GM23338 (cell line): ENCODE data around the gene GRIK4. TPM values are rescaled to one million over a fixed set of nuclear protein-coding genes. Genes with fewer than 3 reads are reported as not detected.

Experiments used
- ATAC-seq: fragments of 200-7000 bp; cut with Tn5 transposase; 3 replicates; pipeline ENCODE4 v1.9.1; 2020
- DNase-seq: peaks from one replicate; pipeline ENCODE4 v3.0.0-alpha.2; 2015; ENCODE audit warnings: low spot score
- H2AFZ ChIP-seq: fragments of 200-600 bp; sonication (generic); 2 replicates; pipeline ENCODE4 v1.8.0; 2016; ENCODE audit warnings: antibody characterized with exemption, mild to moderate bottlenecking, moderate library complexity
- H3F3A ChIP-seq: fragments of 200-600 bp; sonication (generic); replicated peaks from 2 replicates; pipeline ENCODE4 v1.8.0; 2017; ENCODE audit warnings: antibody characterized with exemption, mixed run types, low read depth
- H3K27ac ChIP-seq: fragments of 200-600 bp; sonication (generic); 2 replicates; pipeline ENCODE4 v1.6.1; 2016; ENCODE audit warnings: low read depth
- H3K27me3 ChIP-seq: fragments of 200-600 bp; sonication (generic); 2 replicates; pipeline ENCODE4 v1.8.0; 2016; ENCODE audit warnings: mild to moderate bottlenecking, mixed run types, moderate library complexity; ENCODE audit not compliant: insufficient read depth
- H3K36me3 ChIP-seq: fragments of 200-600 bp; sonication (generic); 2 replicates; pipeline ENCODE4 v1.8.0; 2016; ENCODE audit warnings: mild to moderate bottlenecking; ENCODE audit not compliant: insufficient read depth
- H3K4me1 ChIP-seq: fragments of 200-600 bp; sonication (generic); 2 replicates; pipeline ENCODE4 v1.8.0; 2016; ENCODE audit warnings: mild to moderate bottlenecking, moderate library complexity; ENCODE audit not compliant: insufficient read depth
- H3K4me2 ChIP-seq: fragments of 200-600 bp; sonication (generic); 2 replicates; pipeline ENCODE4 v1.7.1; 2017; ENCODE audit warnings: mixed run types
- H3K4me3 ChIP-seq: fragments of 200-600 bp; sonication (generic); 2 replicates; pipeline ENCODE4 v1.6.1; 2016; ENCODE audit warnings: mixed run types
- H3K79me2 ChIP-seq: fragments of 200-600 bp; sonication (generic); replicated peaks from 2 replicates; pipeline ENCODE4 v1.8.0; 2017; ENCODE audit warnings: mild to moderate bottlenecking; ENCODE audit not compliant: insufficient read depth
- H3K9me2 ChIP-seq: fragments of 200-600 bp; sonication (generic); 2 replicates; pipeline ENCODE4 v1.8.0; 2017; ENCODE audit not compliant: insufficient read depth
- H4K20me1 ChIP-seq: fragments of 200-600 bp; sonication (generic); replicated peaks from 2 replicates; pipeline ENCODE4 v1.8.0; 2017; ENCODE audit warnings: mild to moderate bottlenecking; ENCODE audit not compliant: insufficient read depth
- H3K27ac Mint-ChIP-seq: 2 replicates; pipeline ENCODE4 v1.8.0; 2020; ENCODE audit warnings: inconsistent platforms, mild to moderate bottlenecking, moderate library complexity, mixed read lengths
- H3K27me3 Mint-ChIP-seq: 3 replicates; pipeline ENCODE4 v1.8.0; 2022; ENCODE audit warnings: low read depth, mild to moderate bottlenecking, moderate library complexity, mixed read lengths, inconsistent platforms; ENCODE audit not compliant: insufficient read depth, poor library complexity
- H3K36me3 Mint-ChIP-seq: 3 replicates; pipeline ENCODE4 v1.8.0; 2021; ENCODE audit warnings: low read depth, mild to moderate bottlenecking, inconsistent platforms, moderate library complexity, mixed read lengths
- H3K4me1 Mint-ChIP-seq: 3 replicates; pipeline ENCODE4 v1.8.0; 2020; ENCODE audit warnings: mild to moderate bottlenecking, inconsistent platforms, mixed read lengths
- H3K4me3 Mint-ChIP-seq: 3 replicates; pipeline ENCODE4 v1.8.0; 2021; ENCODE audit warnings: moderate library complexity, mild to moderate bottlenecking, inconsistent platforms, mixed read lengths
- H3K9me3 Mint-ChIP-seq: 3 replicates; pipeline ENCODE4 v1.8.0; 2020; ENCODE audit warnings: moderate library complexity, mild to moderate bottlenecking, inconsistent platforms, mixed read lengths
- CREB1 ChIP-seq: fragments of 250-450 bp; sonication (Bioruptor Pico); IDR thresholded peaks from 2 replicates; pipeline ENCODE4 v1.5.0; 2020; ENCODE audit warnings: low read depth, mild to moderate bottlenecking, moderate library complexity
- CTCF ChIP-seq, 2 experiments: fragments of 200-600 bp in 1 of 2; sonication (generic) in 1 of 2; conservative IDR thresholded peaks; 2 replicates each; pipeline versions ENCODE4 v1.5.1 to v1.6.1; 2016 to 2017; ENCODE audit warnings: antibody characterized with exemption in 2 of 2, low read depth in 2 of 2, mild to moderate bottlenecking in 2 of 2, moderate library complexity in 1 of 2
- EZH2 ChIP-seq: fragments of 200-600 bp; sonication (generic); IDR thresholded peaks from one replicate; pipeline ENCODE4 v1.8.0; 2017; ENCODE audit warnings: antibody characterized with exemption, mild to moderate bottlenecking, low read depth; ENCODE audit not compliant: unreplicated experiment
- JUNB ChIP-seq: IDR thresholded peaks from one replicate; pipeline ENCODE4 v1.6.1; 2016; ENCODE audit warnings: antibody characterized with exemption; ENCODE audit not compliant: unreplicated experiment
- NANOG ChIP-seq: IDR thresholded peaks from 2 replicates; pipeline ENCODE4 v1.6.1; 2016; ENCODE audit warnings: antibody characterized with exemption, borderline replicate concordance
- REST ChIP-seq: IDR thresholded peaks from one replicate; pipeline ENCODE4 v1.6.1; 2018; ENCODE audit warnings: antibody characterized with exemption; ENCODE audit not compliant: unreplicated experiment
- STAT1 ChIP-seq: IDR thresholded peaks from one replicate; pipeline ENCODE4 v1.6.1; 2016; ENCODE audit warnings: antibody characterized with exemption; ENCODE audit not compliant: unreplicated experiment
- ZNF114 ChIP-seq: fragments of 250-450 bp; sonication (Bioruptor Pico); IDR thresholded peaks from 2 replicates; pipeline ENCODE4 v1.5.0; 2020; ENCODE audit warnings: mild to moderate bottlenecking, moderate library complexity
- ZNF331 ChIP-seq: fragments of 250-450 bp; sonication (Bioruptor Pico); IDR thresholded peaks from 2 replicates; pipeline ENCODE4 v1.5.0; 2020; ENCODE audit warnings: low read depth, mild to moderate bottlenecking, moderate library complexity
- polyA plus RNA-seq: library from polyadenylated mRNA; unstranded; fragments of >200 nt; fragmentation: Nextera tagmentation; extraction: Ambion mirVana; gene quantifications from 2 replicates; pipeline ENCODE4 v1.2.1, GENCODE V29; 2016
- total RNA-seq: library from RNA; depleted of rRNA; stranded (reverse); fragments of >200 nt; shearing (Covaris generic); gene quantifications from 2 replicates; pipeline ENCODE4 v1.2.3, GENCODE V29; 2014
- TF ChIP-seq, protein P1 (sequence below): fragments of 250-450 bp; sonication (Bioruptor Pico); IDR thresholded peaks from 2 replicates; pipeline ENCODE4 v1.5.0; 2020; ENCODE audit warnings: mild to moderate bottlenecking, moderate library complexity
- TF ChIP-seq, protein P2 (sequence below): IDR thresholded peaks from 2 replicates; pipeline ENCODE4 v1.6.1; 2016; ENCODE audit warnings: antibody characterized with exemption

GRIK4 gene
- total and polyA plus RNA-seq, 2 experiments from 2014 or later: 0.63 to 2.2 TPM

DNA sequence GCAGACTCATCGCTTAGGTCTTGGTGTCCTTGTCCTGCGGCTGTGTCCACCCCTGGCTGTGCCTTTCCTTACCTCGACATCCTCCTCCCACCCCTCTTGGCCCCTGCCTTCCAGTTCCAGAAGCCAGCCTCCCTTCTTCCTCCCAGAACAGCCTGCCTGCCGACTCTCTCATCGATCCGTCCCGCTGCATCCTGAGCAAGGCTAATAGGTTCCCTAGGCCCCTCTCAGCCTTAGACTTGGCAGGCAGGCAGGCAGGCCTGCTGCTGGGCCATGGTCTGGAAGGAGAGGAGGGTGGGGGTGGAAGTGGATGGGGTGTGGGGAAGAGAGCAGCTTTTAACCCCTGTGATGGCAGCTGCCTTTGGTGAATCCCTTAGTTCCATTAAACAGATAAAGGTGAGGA is 315.6 kb downstream of the GRIK4 start:
- H3K27ac Mint-ChIP-seq: no peak overlapping the region
- DNase-seq: no peak

More for the DNA sequence above, 315.6 kb downstream of the GRIK4 start:
- H3K27ac ChIP-seq: no peak overlapping the region
- no peaks in the 10 kb centered on the region for H3K9me3 Mint-ChIP-seq
- no peaks in the 10 kb centered on the region for H3F3A ChIP-seq
- TF ChIP-seq, protein P1, sequence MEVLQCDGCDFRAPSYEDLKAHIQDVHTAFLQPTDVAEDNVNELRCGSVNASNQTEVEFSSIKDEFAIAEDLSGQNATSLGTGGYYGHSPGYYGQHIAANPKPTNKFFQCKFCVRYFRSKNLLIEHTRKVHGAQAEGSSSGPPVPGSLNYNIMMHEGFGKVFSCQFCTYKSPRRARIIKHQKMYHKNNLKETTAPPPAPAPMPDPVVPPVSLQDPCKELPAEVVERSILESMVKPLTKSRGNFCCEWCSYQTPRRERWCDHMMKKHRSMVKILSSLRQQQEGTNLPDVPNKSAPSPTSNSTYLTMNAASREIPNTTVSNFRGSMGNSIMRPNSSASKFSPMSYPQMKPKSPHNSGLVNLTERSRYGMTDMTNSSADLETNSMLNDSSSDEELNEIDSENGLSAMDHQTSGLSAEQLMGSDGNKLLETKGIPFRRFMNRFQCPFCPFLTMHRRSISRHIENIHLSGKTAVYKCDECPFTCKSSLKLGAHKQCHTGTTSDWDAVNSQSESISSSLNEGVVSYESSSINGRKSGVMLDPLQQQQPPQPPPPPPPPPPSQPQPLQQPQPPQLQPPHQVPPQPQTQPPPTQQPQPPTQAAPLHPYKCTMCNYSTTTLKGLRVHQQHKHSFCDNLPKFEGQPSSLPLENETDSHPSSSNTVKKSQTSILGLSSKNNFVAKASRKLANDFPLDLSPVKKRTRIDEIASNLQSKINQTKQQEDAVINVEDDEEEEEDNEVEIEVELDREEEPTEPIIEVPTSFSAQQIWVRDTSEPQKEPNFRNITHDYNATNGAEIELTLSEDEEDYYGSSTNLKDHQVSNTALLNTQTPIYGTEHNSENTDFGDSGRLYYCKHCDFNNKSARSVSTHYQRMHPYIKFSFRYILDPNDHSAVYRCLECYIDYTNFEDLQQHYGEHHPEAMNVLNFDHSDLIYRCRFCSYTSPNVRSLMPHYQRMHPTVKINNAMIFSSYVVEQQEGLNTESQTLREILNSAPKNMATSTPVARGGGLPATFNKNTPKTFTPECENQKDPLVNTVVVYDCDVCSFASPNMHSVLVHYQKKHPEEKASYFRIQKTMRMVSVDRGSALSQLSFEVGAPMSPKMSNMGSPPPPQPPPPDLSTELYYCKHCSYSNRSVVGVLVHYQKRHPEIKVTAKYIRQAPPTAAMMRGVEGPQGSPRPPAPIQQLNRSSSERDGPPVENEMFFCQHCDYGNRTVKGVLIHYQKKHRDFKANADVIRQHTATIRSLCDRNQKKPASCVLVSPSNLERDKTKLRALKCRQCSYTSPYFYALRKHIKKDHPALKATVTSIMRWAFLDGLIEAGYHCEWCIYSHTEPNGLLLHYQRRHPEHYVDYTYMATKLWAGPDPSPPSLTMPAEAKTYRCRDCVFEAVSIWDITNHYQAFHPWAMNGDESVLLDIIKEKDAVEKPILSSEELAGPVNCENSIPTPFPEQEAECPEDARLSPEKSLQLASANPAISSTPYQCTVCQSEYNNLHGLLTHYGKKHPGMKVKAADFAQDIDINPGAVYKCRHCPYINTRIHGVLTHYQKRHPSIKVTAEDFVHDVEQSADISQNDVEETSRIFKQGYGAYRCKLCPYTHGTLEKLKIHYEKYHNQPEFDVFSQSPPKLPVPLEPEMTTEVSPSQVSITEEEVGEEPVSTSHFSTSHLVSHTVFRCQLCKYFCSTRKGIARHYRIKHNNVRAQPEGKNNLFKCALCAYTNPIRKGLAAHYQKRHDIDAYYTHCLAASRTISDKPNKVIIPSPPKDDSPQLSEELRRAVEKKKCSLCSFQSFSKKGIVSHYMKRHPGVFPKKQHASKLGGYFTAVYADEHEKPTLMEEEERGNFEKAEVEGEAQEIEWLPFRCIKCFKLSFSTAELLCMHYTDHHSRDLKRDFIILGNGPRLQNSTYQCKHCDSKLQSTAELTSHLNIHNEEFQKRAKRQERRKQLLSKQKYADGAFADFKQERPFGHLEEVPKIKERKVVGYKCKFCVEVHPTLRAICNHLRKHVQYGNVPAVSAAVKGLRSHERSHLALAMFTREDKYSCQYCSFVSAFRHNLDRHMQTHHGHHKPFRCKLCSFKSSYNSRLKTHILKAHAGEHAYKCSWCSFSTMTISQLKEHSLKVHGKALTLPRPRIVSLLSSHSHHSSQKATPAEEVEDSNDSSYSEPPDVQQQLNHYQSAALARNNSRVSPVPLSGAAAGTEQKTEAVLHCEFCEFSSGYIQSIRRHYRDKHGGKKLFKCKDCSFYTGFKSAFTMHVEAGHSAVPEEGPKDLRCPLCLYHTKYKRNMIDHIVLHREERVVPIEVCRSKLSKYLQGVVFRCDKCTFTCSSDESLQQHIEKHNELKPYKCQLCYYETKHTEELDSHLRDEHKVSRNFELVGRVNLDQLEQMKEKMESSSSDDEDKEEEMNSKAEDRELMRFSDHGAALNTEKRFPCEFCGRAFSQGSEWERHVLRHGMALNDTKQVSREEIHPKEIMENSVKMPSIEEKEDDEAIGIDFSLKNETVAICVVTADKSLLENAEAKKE (CRISPR knock-in tag): no peak
- TF ChIP-seq REST: no peak
- TF ChIP-seq EZH2: no peak
- no peak for TF ChIP-seq JUNB
- no peak for TF ChIP-seq ZNF114 (CRISPR knock-in tag)
- TF ChIP-seq STAT1: no peak
- no peak for TF ChIP-seq ZNF331 (CRISPR knock-in tag)
- TF ChIP-seq CREB1: no peak
- TF ChIP-seq CTCF (conservative IDR thresholded peaks at IDR 0.05; ENCODE audit: low read depth in 2 of 2): no peak
- TF ChIP-seq, protein P2, sequence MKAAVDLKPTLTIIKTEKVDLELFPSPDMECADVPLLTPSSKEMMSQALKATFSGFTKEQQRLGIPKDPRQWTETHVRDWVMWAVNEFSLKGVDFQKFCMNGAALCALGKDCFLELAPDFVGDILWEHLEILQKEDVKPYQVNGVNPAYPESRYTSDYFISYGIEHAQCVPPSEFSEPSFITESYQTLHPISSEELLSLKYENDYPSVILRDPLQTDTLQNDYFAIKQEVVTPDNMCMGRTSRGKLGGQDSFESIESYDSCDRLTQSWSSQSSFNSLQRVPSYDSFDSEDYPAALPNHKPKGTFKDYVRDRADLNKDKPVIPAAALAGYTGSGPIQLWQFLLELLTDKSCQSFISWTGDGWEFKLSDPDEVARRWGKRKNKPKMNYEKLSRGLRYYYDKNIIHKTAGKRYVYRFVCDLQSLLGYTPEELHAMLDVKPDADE: no peak
- no peak for TF ChIP-seq NANOG
- H3K27me3 ChIP-seq: no peaks in the 10 kb centered on the region
- no peak overlapping the region for H3K4me3 Mint-ChIP-seq
- H3K4me2 ChIP-seq: no peak overlapping the region
- H3K9me2 ChIP-seq: no peaks in the 10 kb centered on the region
- no peaks in the 10 kb centered on the region for H3K36me3 Mint-ChIP-seq
- no peaks in the 10 kb centered on the region for H3K36me3 ChIP-seq
- peaks cover 3% of the 10 kb centered on the region for H3K27me3 Mint-ChIP-seq
- ATAC-seq: peak; percentile 58
- no peaks in the 10 kb centered on the region for H3K4me1 ChIP-seq
- no peaks in the 10 kb centered on the region for H3K4me1 Mint-ChIP-seq
- no peaks in the 10 kb centered on the region for H3K79me2 ChIP-seq
- H2AFZ ChIP-seq: no peak overlapping the region
- no peak overlapping the region for H3K4me3 ChIP-seq
- no peaks in the 10 kb centered on the region for H4K20me1 ChIP-seq
